Trophoblast cell (in vitro differentiated cells and primary cell): Measurements from ENCODE around the gene MTURN.

Source experiments
- DNase-seq, 2 donors: peaks; one replicate each; pipeline ENCODE4 v3.0.0-alpha.2; 2016
- H2AFZ ChIP-seq: 2 replicates; pipeline ENCODE4 v1.6.1; 2013; ENCODE audit warnings: low read length, moderate library complexity, mild to moderate bottlenecking; ENCODE audit not compliant: insufficient read depth, poor library complexity
- H2AK5ac ChIP-seq: 2 replicates; pipeline ENCODE4 v1.6.1; 2013; ENCODE audit warnings: mild to moderate bottlenecking, low read length
- H2BK120ac ChIP-seq: 2 replicates; pipeline ENCODE4 v1.6.1; 2013; ENCODE audit warnings: low read length, mild to moderate bottlenecking, moderate library complexity; ENCODE audit not compliant: insufficient read depth, poor library complexity
- H2BK12ac ChIP-seq: 2 replicates; pipeline ENCODE4 v1.6.1; 2013; ENCODE audit warnings: mild to moderate bottlenecking, low read length, moderate library complexity
- H2BK5ac ChIP-seq: 2 replicates; pipeline ENCODE4 v1.6.1; 2013; ENCODE audit warnings: low read length, low read depth, moderate library complexity, mild to moderate bottlenecking; ENCODE audit not compliant: poor library complexity
- H3K14ac ChIP-seq: 2 replicates; pipeline ENCODE4 v1.6.1; 2013; ENCODE audit warnings: mild to moderate bottlenecking, low read length
- H3K18ac ChIP-seq: 2 replicates; pipeline ENCODE4 v1.6.1; 2013; ENCODE audit warnings: mild to moderate bottlenecking, low read length
- H3K23ac ChIP-seq: 2 replicates; pipeline ENCODE4 v1.6.1; 2013; ENCODE audit warnings: low read length
- H3K27ac ChIP-seq: 2 replicates; pipeline ENCODE4 v1.5.1; 2013; ENCODE audit warnings: low read depth, mild to moderate bottlenecking, inconsistent platforms, low read length, moderate library complexity
- H3K27me3 ChIP-seq: 2 replicates; pipeline ENCODE4 v1.6.1; 2013; ENCODE audit warnings: inconsistent platforms, mild to moderate bottlenecking, low read length, moderate library complexity; ENCODE audit not compliant: insufficient read depth
- H3K36me3 ChIP-seq, 2 experiments: 1 replicate in 1 of 2; 2 replicates in 1 of 2; pipeline ENCODE4 v1.6.1; 2013; ENCODE audit warnings: low read length in 2 of 2, mild to moderate bottlenecking in 2 of 2, moderate library complexity in 1 of 2; ENCODE audit not compliant: insufficient read depth in 2 of 2, control insufficient read depth in 1 of 2
- H3K4ac ChIP-seq: 2 replicates; pipeline ENCODE4 v1.6.1; 2013; ENCODE audit warnings: low read depth, mild to moderate bottlenecking, low read length, moderate library complexity
- H3K4me1 ChIP-seq, 2 experiments: 1 replicate in 1 of 2; 2 replicates in 1 of 2; pipeline ENCODE4 v1.6.1; 2013; ENCODE audit warnings: low read length in 2 of 2, mild to moderate bottlenecking in 2 of 2, moderate library complexity in 1 of 2; ENCODE audit not compliant: insufficient read depth in 2 of 2, control insufficient read depth in 1 of 2
- H3K4me2 ChIP-seq: 2 replicates; pipeline ENCODE4 v1.6.1; 2013; ENCODE audit warnings: inconsistent platforms, mild to moderate bottlenecking, low read length, moderate library complexity
- H3K4me3 ChIP-seq: 2 replicates; pipeline ENCODE4 v1.5.1; 2013; ENCODE audit warnings: mild to moderate bottlenecking, low read depth, low read length, inconsistent platforms
- H3K79me1 ChIP-seq: one replicate; pipeline ENCODE4 v1.6.1; 2013; ENCODE audit warnings: low read length
- H3K79me2 ChIP-seq: 2 replicates; pipeline ENCODE4 v1.6.1; 2013; ENCODE audit warnings: low read length, mild to moderate bottlenecking; ENCODE audit not compliant: control insufficient read depth, insufficient read depth, poor library complexity
- H3K9ac ChIP-seq: 2 replicates; pipeline ENCODE4 v1.6.1; 2013; ENCODE audit warnings: mild to moderate bottlenecking, low read length
- H3K9me3 ChIP-seq: 2 replicates; pipeline ENCODE4 v1.6.1; 2013; ENCODE audit warnings: low read depth, mild to moderate bottlenecking, control low read depth, inconsistent platforms, low read length; ENCODE audit not compliant: insufficient read depth
- H4K12ac ChIP-seq: 2 replicates; pipeline ENCODE4 v1.6.1; 2013; ENCODE audit warnings: low read depth, mild to moderate bottlenecking, low read length, moderate library complexity
- H4K8ac ChIP-seq: 2 replicates; pipeline ENCODE4 v1.6.1; 2013; ENCODE audit warnings: low read depth, mild to moderate bottlenecking, low read length, moderate library complexity
- H4K91ac ChIP-seq: one replicate; pipeline ENCODE4 v1.6.1; 2013; ENCODE audit warnings: low read depth, mild to moderate bottlenecking, low read length, moderate library complexity
- WGBS: extraction: QIAGEN DNeasy Blood & Tissue Kit; methylation state at CpG from one replicate; pipeline ENCODE4 v1.1.7; 2013; ENCODE audit warnings: missing lambda C conversion rate; ENCODE audit not compliant: insufficient read length, insufficient coverage; ENCODE audit errors: extremely low coverage; 5-methylcytosine and 5-hydroxymethylcytosine counted together

MTURN gene

DNA sequence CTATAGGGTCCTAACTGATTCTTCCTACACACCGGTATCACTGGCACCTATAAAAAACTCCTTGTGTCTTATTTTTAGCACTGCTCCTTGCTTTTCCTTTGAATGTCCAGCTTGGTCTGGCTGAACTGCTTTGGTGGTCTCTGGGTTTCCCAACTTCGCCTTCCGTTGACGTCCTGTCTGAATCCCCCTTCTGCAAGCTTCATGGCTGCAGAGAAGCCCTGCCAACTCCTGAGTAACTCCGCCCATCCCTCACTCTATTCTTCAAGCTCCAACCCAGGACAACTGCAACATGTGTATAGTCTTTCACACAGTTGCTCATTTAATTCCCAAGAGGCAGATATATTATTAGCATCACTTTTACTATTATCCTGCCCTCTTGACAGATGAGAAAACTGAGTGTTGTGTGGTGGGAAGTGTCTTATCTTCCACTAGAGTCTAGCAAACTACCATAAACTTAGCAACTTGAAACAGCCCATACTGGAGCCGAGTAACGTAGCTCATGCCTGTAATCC lies 40.9 kb downstream of the MTURN start:
- no peak overlapping the region for H2AK5ac ChIP-seq

DNA sequence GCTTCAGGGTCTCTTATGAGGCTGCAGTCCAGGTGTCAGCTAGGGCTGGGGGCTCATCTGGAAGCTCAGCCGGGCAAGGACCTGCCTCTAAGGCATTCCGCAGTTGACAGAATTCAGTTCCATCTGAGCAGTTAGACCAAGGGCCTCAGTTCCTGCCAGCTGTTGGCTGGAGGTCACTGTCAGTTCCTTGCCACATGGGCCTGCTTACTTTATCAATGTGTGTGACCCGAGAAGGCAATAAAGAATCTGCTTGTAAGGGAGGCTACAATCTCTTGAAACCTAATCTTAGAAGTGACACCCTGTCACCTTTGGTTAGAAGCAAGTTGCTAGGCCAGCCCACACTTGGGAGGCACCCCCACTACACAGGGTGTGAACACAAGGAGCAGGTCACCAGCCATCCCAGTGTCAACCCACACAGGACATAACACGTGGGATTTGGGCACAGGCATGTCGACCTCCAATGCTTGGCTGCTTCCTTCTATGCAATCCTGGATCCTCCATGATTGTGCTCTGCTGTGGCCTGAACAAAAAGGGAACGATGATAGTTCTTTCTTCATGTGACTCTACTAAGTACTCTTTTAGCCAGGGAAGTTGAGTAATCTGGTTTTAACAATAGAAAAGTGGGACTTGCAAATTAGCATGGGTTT lies 41.8 kb downstream of the MTURN start:
- no CpG with 5 or more reads among the region's 6 CpGs for WGBS
- Histone ChIP-seq H3K79me1 (no peaks in the 10 kb centered on the region), H3K9me3 (no peaks in the 10 kb centered on the region), H3K18ac (no peak overlapping the region), H2AK5ac (no peak overlapping the region), H3K14ac (no peak overlapping the region), H2BK120ac (no peak overlapping the region), H3K4me1 (peaks cover 8 to 20% of the 10 kb centered on the region in 2 experiments), H3K27ac (no peak overlapping the region), H4K8ac (no peak overlapping the region), H3K79me2 (no peaks in the 10 kb centered on the region), H3K23ac (no peak overlapping the region), H4K12ac (no peak overlapping the region), H3K4me2 (no peak overlapping the region), H4K91ac (no peak overlapping the region), H3K4me3 (no peak overlapping the region), H3K4ac (no peak overlapping the region), H2BK12ac (no peak overlapping the region), H3K9ac (no peak overlapping the region), H3K27me3 (no peaks in the 10 kb centered on the region), H2BK5ac (no peak overlapping the region), H3K36me3 (no peaks in the 10 kb centered on the region), H2AFZ (no peak overlapping the region)
- DNase-seq = no peak

More for the DNA sequence above, 40.9 kb downstream of the MTURN start:
- Histone ChIP-seq H3K14ac (no peak overlapping the region), H3K4ac (no peak overlapping the region), H3K36me3 (no peaks in the 10 kb centered on the region), H3K79me2 (no peaks in the 10 kb centered on the region), H3K79me1 (no peaks in the 10 kb centered on the region), H3K18ac (no peak overlapping the region), H3K27ac (no peak overlapping the region), H2BK120ac (no peak overlapping the region), H2AFZ (no peak overlapping the region), H3K9ac (no peak overlapping the region), H3K9me3 (no peaks in the 10 kb centered on the region), H2BK12ac (no peak overlapping the region), H3K4me2 (no peak overlapping the region), H3K23ac (no peak overlapping the region), H3K4me3 (no peak overlapping the region), H4K91ac (no peak overlapping the region), H3K27me3 (no peaks in the 10 kb centered on the region), H2BK5ac (no peak overlapping the region), H4K12ac (no peak overlapping the region), H4K8ac (no peak overlapping the region), H3K4me1 (peaks cover 11 to 22% of the 10 kb centered on the region in 2 experiments)
- DNase-seq = no peak
- WGBS = no CpG with 5 or more reads among the region's 7 CpGs

DNA sequence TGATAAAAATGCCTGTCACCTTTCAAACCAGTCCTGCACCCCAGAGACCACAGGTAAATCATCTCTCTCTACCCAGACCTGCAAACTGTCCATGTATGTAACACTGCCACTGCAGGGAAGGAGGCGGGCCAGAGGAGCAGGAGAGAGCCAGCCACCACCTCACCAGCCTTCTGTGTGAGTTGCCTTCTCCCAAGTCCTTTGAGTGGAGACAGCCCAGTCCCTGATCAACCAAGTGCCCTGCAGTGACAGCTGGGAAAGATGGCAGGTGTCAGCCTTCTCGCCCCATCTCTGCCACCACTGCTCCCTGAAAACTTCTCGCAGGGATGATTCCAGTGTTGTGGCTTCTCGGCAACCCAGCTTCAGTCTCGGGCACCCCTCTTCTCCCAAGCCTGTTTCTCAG lies 42.4 kb downstream of the MTURN start:
- peak overlapping the region; percentile 30 for H2AK5ac ChIP-seq
- WGBS = no CpG with 5 or more reads among the region's 5 CpGs
- no peak overlapping the region for H3K4ac ChIP-seq
- H3K36me3 ChIP-seq = no peaks in the 10 kb centered on the region
- H3K23ac ChIP-seq = no peak overlapping the region
- no peak overlapping the region for H2BK5ac ChIP-seq
- H3K27ac ChIP-seq = no peak overlapping the region
- no peaks in the 10 kb centered on the region for H3K27me3 ChIP-seq
- H4K12ac ChIP-seq = no peak overlapping the region
- H3K9me3 ChIP-seq = no peaks in the 10 kb centered on the region
- H4K91ac ChIP-seq = no peak overlapping the region
- H4K8ac ChIP-seq = no peak overlapping the region
- H2BK120ac ChIP-seq = no peak overlapping the region
- H3K4me2 ChIP-seq = no peak overlapping the region
- H3K4me1 ChIP-seq = peaks cover 6 to 18% of the 10 kb centered on the region in 2 experiments
- no peak overlapping the region for H3K14ac ChIP-seq
- H3K9ac ChIP-seq = no peak overlapping the region
- H3K79me1 ChIP-seq = no peaks in the 10 kb centered on the region
- H2BK12ac ChIP-seq = no peak overlapping the region
- H3K18ac ChIP-seq = no peak overlapping the region
- no peak overlapping the region for H3K4me3 ChIP-seq
- H2AFZ ChIP-seq = no peak overlapping the region
- DNase-seq = no peak
- H3K79me2 ChIP-seq = no peaks in the 10 kb centered on the region

DNA sequence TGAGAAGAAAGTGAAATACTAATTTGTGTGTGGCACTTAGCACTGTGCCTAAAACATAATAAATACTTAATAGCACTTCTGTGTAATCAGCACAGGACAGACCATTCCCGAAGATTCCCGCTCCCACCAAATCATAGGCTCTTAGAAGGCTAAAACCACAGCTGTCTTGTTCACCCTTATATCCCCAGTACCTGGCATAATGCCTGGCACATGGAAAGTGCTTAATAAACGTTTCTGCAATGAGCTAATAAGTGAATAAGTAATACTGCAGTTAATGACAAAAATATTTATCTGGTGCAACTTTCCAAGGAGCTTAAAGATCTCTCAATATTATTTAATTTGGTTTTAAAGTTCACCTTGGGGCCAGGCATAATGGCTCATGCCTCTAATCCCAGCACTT lies 43.2 kb downstream of the MTURN start:
- H2BK120ac ChIP-seq = no peak overlapping the region
- H3K9me3 ChIP-seq = no peaks in the 10 kb centered on the region
- no peak overlapping the region for H3K4me2 ChIP-seq
- no peak overlapping the region for H2BK5ac ChIP-seq
- H2AFZ ChIP-seq = no peak overlapping the region
- H3K18ac ChIP-seq = no peak overlapping the region
- H2BK12ac ChIP-seq = no peak overlapping the region
- H3K27me3 ChIP-seq = no peaks in the 10 kb centered on the region
- no peak overlapping the region for H4K12ac ChIP-seq
- H3K23ac ChIP-seq = no peak overlapping the region
- no peak overlapping the region for H3K9ac ChIP-seq
- H3K36me3 ChIP-seq = no peaks in the 10 kb centered on the region
- DNase-seq = no peak
- H3K14ac ChIP-seq = no peak overlapping the region
- H3K4me3 ChIP-seq = no peak overlapping the region
- no CpG with 5 or more reads among the region's 3 CpGs for WGBS
- no peaks in the 10 kb centered on the region for H3K79me1 ChIP-seq
- no peak overlapping the region for H3K27ac ChIP-seq
- no peaks in the 10 kb centered on the region for H3K79me2 ChIP-seq
- H3K4ac ChIP-seq = no peak overlapping the region
- H2AK5ac ChIP-seq = no peak overlapping the region
- no peak overlapping the region for H4K91ac ChIP-seq
- no peak overlapping the region for H4K8ac ChIP-seq
- peaks cover 1 to 13% of the 10 kb centered on the region in 2 experiments for H3K4me1 ChIP-seq
